Caco-2 (cell line): Measurements from ENCODE around the gene TCAIM. TPM values are rescaled to one million over a fixed set of nuclear protein-coding genes. Genes with fewer than 3 reads are reported as not detected.

Source experiments
- Bru-seq: library from RNA; stranded (reverse); fragments of 400-500 nt; gene quantifications from one replicate; lab custom pipeline; 2021; lab: Mats Ljungman, UMichigan
- BruChase-seq, 2 experiments: library from RNA; stranded (reverse); fragments of 400-500 nt; gene quantifications; one replicate each; lab custom pipeline; 2021; lab: Mats Ljungman, UMichigan
- BruUV-seq: library from RNA; stranded (reverse); fragments of 400-500 nt; replicated peaks from 2 replicates; lab custom pipeline; 2021; lab: Mats Ljungman, UMichigan
- CTCF ChIA-PET: fragments of 300-600 bp; sonication (Branson Sonifier 250); formaldehyde crosslinking; loops from one replicate; lab custom pipeline; 2022; ENCODE audit warnings: antibody characterized with exemption; lab: Charles Lee
- POLR2A ChIA-PET: fragments of 300-600 bp; sonication (Branson Sonifier 250); formaldehyde crosslinking; loops from one replicate; lab custom pipeline; 2022; ENCODE audit warnings: antibody characterized with exemption; lab: Charles Lee
- DNase-seq, 2 experiments: peaks; one replicate each; pipeline versions ENCODE4 v3.0.0 to v3.0.0-alpha.2; 2020 to 2022
- H3K27me3 ChIP-seq: replicated peaks from 2 replicates; pipeline ENCODE4 v1.6.0; 2011; ENCODE audit warnings: low read length; ENCODE audit not compliant: control insufficient read depth, insufficient read depth
- H3K36me3 ChIP-seq: 2 replicates; pipeline ENCODE4 v1.5.1; 2011; ENCODE audit warnings: low read length; ENCODE audit not compliant: control insufficient read depth, insufficient read depth
- H3K4me1 ChIP-seq: fragments of 250-450 bp; sonication (Bioruptor Pico); 2 replicates; pipeline ENCODE4 v1.5.1; 2020; ENCODE audit warnings: mild to moderate bottlenecking
- H3K4me3 ChIP-seq: 2 replicates; pipeline ENCODE4 v1.5.1; 2011; ENCODE audit warnings: low read depth, mild to moderate bottlenecking, control low read depth, low read length
- H3K9me3 ChIP-seq: fragments of 250-450 bp; sonication (Bioruptor Pico); 2 replicates; pipeline ENCODE4 v1.5.1; 2020; ENCODE audit warnings: mild to moderate bottlenecking, moderate library complexity
- H3K27ac Mint-ChIP-seq: one replicate; pipeline ENCODE4 v1.8.0; 2022; ENCODE audit warnings: mixed read lengths; ENCODE audit not compliant: unreplicated experiment
- H3K27me3 Mint-ChIP-seq: one replicate; pipeline ENCODE4 v1.8.0; 2022; ENCODE audit warnings: mixed read lengths; ENCODE audit not compliant: insufficient read depth, unreplicated experiment
- H3K36me3 Mint-ChIP-seq: one replicate; pipeline ENCODE4 v1.8.0; 2022; ENCODE audit warnings: mild to moderate bottlenecking, mixed read lengths; ENCODE audit not compliant: insufficient read depth, unreplicated experiment
- H3K4me1 Mint-ChIP-seq: one replicate; pipeline ENCODE4 v1.8.0; 2022; ENCODE audit warnings: low read depth, mixed read lengths; ENCODE audit not compliant: unreplicated experiment
- H3K4me3 Mint-ChIP-seq: one replicate; pipeline ENCODE4 v1.8.0; 2022; ENCODE audit warnings: mild to moderate bottlenecking, moderate library complexity, mixed read lengths; ENCODE audit not compliant: unreplicated experiment
- H3K9me3 Mint-ChIP-seq: one replicate; pipeline ENCODE4 v1.8.0; 2022; ENCODE audit warnings: mixed read lengths; ENCODE audit not compliant: unreplicated experiment
- CTCF ChIP-seq, 2 experiments: fragments of 200-600 bp in 1 of 2; IDR thresholded peaks; 1 replicate in 1 of 2; 2 replicates in 1 of 2; pipeline versions ENCODE4 v1.5.1 to v1.8.0; 2011 to 2022; ENCODE audit warnings: antibody characterized with exemption in 1 of 2, control low read depth in 1 of 2, inconsistent platforms in 1 of 2, low read depth in 1 of 2, low read length in 1 of 2, mild to moderate bottlenecking in 1 of 2, moderate library complexity in 1 of 2; ENCODE audit not compliant: insufficient read depth in 1 of 2, severe bottlenecking in 1 of 2, unreplicated experiment in 1 of 2
- intact Hi-C: fragments of 100-400 bp; cut with micrococcal nuclease; formaldehyde crosslinking; loops from one replicate; pipeline ENCODE4 v1.10.0; 2022; ENCODE audit not compliant: unreplicated experiment
- long read RNA-seq: library from polyadenylated mRNA; stranded (forward); transcript quantifications from one replicate; pipeline ENCODE4 v2.0.0, GENCODE V29; 2022
- total RNA-seq: library from RNA; stranded (reverse); gene quantifications from 2 replicates; pipeline ENCODE4 v1.2.3, GENCODE V29; 2022

Gene TCAIM
- total RNA-seq = 14.7 and 15.0 TPM in 2 replicates
- percentile 63 among the genes with signal in this experiment for Bru-seq, nascent RNA
- percentile 63 among the genes with signal in this experiment for BruChase-seq, experiment 1, labeled RNA remaining after a 2-hour chase
- BruChase-seq, experiment 2, labeled RNA remaining after a 6-hour chase = percentile 68 among the genes with signal in this experiment
- long read RNA-seq, transcript TCAIM-203 (4 exons, 2,178 nt) = major isoform, 8 of 22 reads
- long read RNA-seq, transcript TCAIM-202 (4 exons, 1,998 nt) = minor isoform, 6 of 22 reads
- long read RNA-seq, partial matches to known transcripts = 2 of 22 reads
- long read RNA-seq, other reads (novel, unspliced or antisense) = 6 of 22 reads

GRCh38 chr3:44338010-44338827 is at the start of gene TCAIM:
TCAIM (plus strand) TSS chr3:44338766; CDS start chr3:44354783, 16,017 bp downstream.
- Histone ChIP-seq H3K27me3 (no peaks in the 10 kb centered on the region), H3K4me3 (peak within 1 kb of the TSS; percentile 73), H3K9me3 (no peaks in the 10 kb centered on the region), H3K4me1 (no peaks in the 10 kb centered on the region; the same call in 1 of the 2 replicates), H3K36me3 (no peaks in the 10 kb centered on the region)
- POLR2A ChIA-PET = interaction anchor here (0.6 to 2.7 kb wide), 14 partner anchors 14 to 1533 kb away, joined by 3 to 34 read pairs (median 3); partner anchors contain the start of genes EXOSC7, KIAA1143, KIF15 and ZNF197
- peak; percentile 98 for DNase-seq
- Mint-ChIP-seq H3K4me1 (peaks cover 7% of the 10 kb centered on the region), H3K27ac (peak within 1 kb of the TSS; percentile 86), H3K27me3 (no peaks in the 10 kb centered on the region), H3K4me3 (peak within 1 kb of the TSS; percentile 85), H3K9me3 (no peaks in the 10 kb centered on the region), H3K36me3 (peaks cover 22% of the 10 kb centered on the region)
- no TSS peak for BruUV-seq
- TF ChIP-seq CTCF (IDR thresholded peaks at IDR 0.05; ENCODE audit: insufficient read depth in 1 of 2, low read depth in 1 of 2, low read length in 1 of 2, severe bottlenecking in 1 of 2, unreplicated experiment in 1 of 2) = no peak
- CTCF ChIA-PET = interaction anchor here (1.0 to 1.1 kb wide), 3 partner anchors 17 to 25 kb away, joined by 3 to 4 read pairs (median 3); no protein-coding TSS in a partner anchor
- intact Hi-C loops = loop anchor here (1.0 to 10.0 kb wide), 4 partner anchors 8 to 67 kb away; no protein-coding TSS in a partner anchor

GRCh38 chr3:44289882-44290462 is 48.6 kb upstream of the TCAIM start:
- intact Hi-C loops = no loop called here
- POLR2A ChIA-PET = no interaction called here
- Mint-ChIP-seq H3K27me3 (no peaks in the 10 kb centered on the region), H3K4me3 (no peak overlapping the region), H3K9me3 (no peaks in the 10 kb centered on the region), H3K4me1 (no peaks in the 10 kb centered on the region), H3K36me3 (no peaks in the 10 kb centered on the region), H3K27ac (no peak overlapping the region)
- no TSS peak for BruUV-seq
- no peak overlapping the region for H3K4me3 ChIP-seq
- no peaks in the 10 kb centered on the region for H3K4me1 ChIP-seq
- H3K9me3 ChIP-seq = no peaks in the 10 kb centered on the region
- CTCF ChIA-PET = no interaction called here
- DNase-seq = no peak
- no peak for TF ChIP-seq CTCF (IDR thresholded peaks at IDR 0.05; ENCODE audit: insufficient read depth in 1 of 2, low read depth in 1 of 2, low read length in 1 of 2, severe bottlenecking in 1 of 2, unreplicated experiment in 1 of 2)
- no peaks in the 10 kb centered on the region for H3K36me3 ChIP-seq
- H3K27me3 ChIP-seq = no peaks in the 10 kb centered on the region

GRCh38 chr3:44292276-44292675 is 46.3 kb upstream of the TCAIM start:
- Mint-ChIP-seq H3K9me3 (no peaks in the 10 kb centered on the region), H3K36me3 (no peaks in the 10 kb centered on the region), H3K4me3 (no peak overlapping the region), H3K27me3 (peaks cover 6% of the 10 kb centered on the region), H3K27ac (no peak overlapping the region), H3K4me1 (no peaks in the 10 kb centered on the region)
- ChIA-PET POLR2A (no interaction called here), CTCF (no interaction called here)
- Histone ChIP-seq H3K9me3 (no peaks in the 10 kb centered on the region), H3K27me3 (no peaks in the 10 kb centered on the region), H3K4me1 (no peaks in the 10 kb centered on the region), H3K4me3 (no peak overlapping the region), H3K36me3 (no peaks in the 10 kb centered on the region)
- intact Hi-C loops = no loop called here
- TF ChIP-seq CTCF (IDR thresholded peaks at IDR 0.05; ENCODE audit: insufficient read depth in 1 of 2, low read depth in 1 of 2, low read length in 1 of 2, severe bottlenecking in 1 of 2, unreplicated experiment in 1 of 2) = no peak
- BruUV-seq = no TSS peak
- no peak for DNase-seq
